ENCODE results near the gene CD300H.
A peak's percentile ranks its signal among the peaks of the same experiment; 100 is the strongest.

The CD300H gene

GRCh38 chr17:74567397-74567796 lies at the start of gene CD300H:
Gene CD300H, minus strand, starts transcription at chr17:74567509.
- no peak for DNase-seq

- no peak for DNase-seq
These were observed 49.4 kb upstream of the CD300H start for GRCh38 chr17:74616696-74617095.

GRCh38 chr17:74612046-74612445 lies 44.7 kb upstream of the CD300H start:
- DNase-seq: no peak

GRCh38 chr17:74610108-74610507 lies 42.8 kb upstream of the CD300H start:
- no peak for DNase-seq

GRCh38 chr17:74608511-74608910 lies 41.2 kb upstream of the CD300H start:
- no peak for DNase-seq

GRCh38 chr17:74607221-74607620 lies 39.9 kb upstream of the CD300H start:
- no peak for DNase-seq

GRCh38 chr17:74606050-74606449 lies 38.7 kb upstream of the CD300H start:
- DNase-seq: no peak

- no peak for DNase-seq
These were observed 38.1 kb upstream of the CD300H start for GRCh38 chr17:74605361-74605760.

GRCh38 chr17:74604761-74605160 lies 37.5 kb upstream of the CD300H start:
- DNase-seq: no peak

- no peak for DNase-seq
These were observed 36.9 kb upstream of the CD300H start for GRCh38 chr17:74604200-74604599.

- no peak for DNase-seq
These were observed 36.4 kb upstream of the CD300H start for GRCh38 chr17:74603746-74604145.

GRCh38 chr17:74603037-74603635 lies 35.8 kb upstream of the CD300H start:
- no peak for DNase-seq

- DNase-seq: peak; percentile 31
These were observed 34.7 kb upstream of the CD300H start for GRCh38 chr17:74601944-74602572.

- no peak for DNase-seq
These were observed 32.2 kb upstream of the CD300H start for GRCh38 chr17:74599448-74599939.

- DNase-seq: no peak
These were observed 31.7 kb upstream of the CD300H start for GRCh38 chr17:74599023-74599399.

- DNase-seq: no peak
These were observed 31.2 kb upstream of the CD300H start for GRCh38 chr17:74598346-74599022.

GRCh38 chr17:74597069-74597790 lies 29.9 kb upstream of the CD300H start:
- no peak for DNase-seq

GRCh38 chr17:74595037-74595750 lies 27.9 kb upstream of the CD300H start:
- no peak for DNase-seq

GRCh38 chr17:74592087-74592990 lies 25.0 kb upstream of the CD300H start, which contains the start of gene CD300LD:
Gene CD300LD, minus strand, starts transcription at chr17:74592283. Its CDS starts 81 bp downstream, at chr17:74592202.
- peak; percentile 15 for DNase-seq

- DNase-seq: no peak
These were observed 24.2 kb upstream of the CD300H start for GRCh38 chr17:74591503-74591902.

- no peak for DNase-seq
These were observed 18.4 kb upstream of the CD300H start for GRCh38 chr17:74585711-74586110.

Data from activated CD4-positive, alpha-beta T cell treated with anti-CD3 and anti-CD28 coated beads, Interleukin-2, amount 50 U/mL, for 16 hours (primary cell).